DMS53 treated with DMSO at 0.1 percent for 48 hours (cell line): ENCODE data around the gene GASK1B.
A peak's percentile ranks its signal among the peaks of the same experiment; 100 is the strongest.

ENCODE experiments used
- DNase-seq: peaks from one replicate; lab custom pipeline; 2025; ENCODE audit not compliant: unreplicated experiment; lab: John Stamatoyannopoulos, UW

The GASK1B gene

DNA sequence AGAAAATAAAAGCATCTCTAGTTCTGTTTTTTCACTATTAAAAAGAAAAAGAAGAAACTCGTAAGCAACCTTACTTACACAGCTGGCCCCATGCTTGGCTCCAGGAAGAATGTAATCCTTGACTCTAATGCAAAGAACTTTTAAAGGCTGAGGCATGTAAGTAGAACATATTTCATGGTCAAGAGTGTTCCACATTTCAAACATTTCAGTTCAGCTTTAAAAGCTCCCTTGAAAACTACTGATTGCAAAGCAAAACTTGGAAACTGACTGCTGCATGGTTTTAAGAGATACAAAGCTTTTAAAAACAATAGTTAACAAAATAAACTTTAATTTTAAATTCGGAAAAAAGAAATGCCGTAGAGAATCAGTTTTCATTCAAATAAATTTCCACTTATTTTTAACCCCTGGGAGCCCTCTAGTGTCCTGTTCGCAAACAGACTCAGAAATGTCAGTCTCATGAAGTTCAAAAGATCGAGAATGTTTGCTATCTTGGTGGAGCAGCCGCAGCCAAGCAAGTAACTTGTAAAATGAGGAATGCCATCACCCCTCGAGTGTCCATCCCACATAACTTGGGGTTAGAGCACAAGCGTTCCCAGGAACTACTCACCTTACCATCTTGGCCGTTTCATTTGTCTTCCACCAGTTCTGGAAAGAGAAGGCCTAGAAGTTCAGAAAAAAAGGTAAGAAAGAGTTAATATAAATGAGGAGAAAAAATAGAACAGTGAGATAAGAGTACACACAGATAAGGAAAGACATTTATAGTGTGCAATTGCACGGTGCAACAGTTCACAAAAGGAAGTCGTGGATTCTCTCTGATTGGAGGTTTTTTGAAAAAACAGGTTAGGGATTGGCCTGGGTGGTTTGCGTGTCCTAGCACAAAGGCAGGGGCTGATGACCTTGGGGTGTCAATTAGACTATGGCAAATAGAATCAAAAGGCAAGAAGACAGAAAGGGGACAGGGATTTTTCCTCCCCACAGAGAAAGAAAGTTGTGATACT is at the start of gene GASK1B:
Gene GASK1B, minus strand, starts transcription at position 765 of the 998 bp plus-strand sequence. CDS start 1,650 bp downstream, outside the sequence.
- peak; percentile 33 for DNase-seq

DNA sequence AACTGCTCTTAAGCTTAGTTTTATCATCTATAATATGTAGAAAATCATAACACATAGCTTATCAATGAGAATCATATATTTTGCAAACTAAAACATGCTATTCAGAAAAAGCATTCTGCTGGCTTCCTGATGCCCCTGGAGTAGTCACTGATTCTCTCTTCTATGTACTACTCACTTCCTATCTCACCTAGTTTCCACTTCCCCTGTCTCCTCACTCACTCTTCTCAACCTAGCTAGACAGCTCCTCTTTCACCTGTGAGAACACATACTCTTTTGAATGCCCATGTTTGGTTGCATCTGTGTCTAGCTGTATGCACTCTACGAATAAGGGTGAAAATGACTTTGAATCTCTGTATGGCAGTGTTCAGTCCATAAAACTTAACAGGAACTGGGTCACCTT is 46.8 kb upstream of the GASK1B start:
- DNase-seq = no peak

- no peak for DNase-seq
These were observed 44.9 kb upstream of the GASK1B start for GRCh38 chr4:158217763-158218162.

DNA sequence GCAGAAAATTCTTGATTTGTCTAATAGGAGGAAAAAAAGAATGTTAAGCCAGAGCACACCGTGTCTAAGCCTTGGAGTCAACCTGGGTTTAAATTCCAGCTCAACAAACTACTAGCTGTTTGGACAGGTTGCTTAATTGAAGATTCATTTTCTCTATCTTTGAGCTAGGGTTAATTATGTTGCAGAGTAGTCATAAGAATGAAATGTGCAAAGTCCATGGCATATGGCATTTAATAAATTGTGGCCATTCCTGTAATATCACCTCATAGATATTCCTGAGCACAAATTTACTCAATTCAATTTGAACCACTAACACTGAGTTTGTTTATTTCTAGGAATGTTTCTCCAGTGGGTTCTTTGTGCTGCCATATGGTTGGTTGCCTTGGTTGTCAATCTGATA is 42.0 kb upstream of the GASK1B start:
- DNase-seq = no peak

GRCh38 chr4:158213466-158213865 is 40.6 kb upstream of the GASK1B start:
- no peak for DNase-seq

DNA sequence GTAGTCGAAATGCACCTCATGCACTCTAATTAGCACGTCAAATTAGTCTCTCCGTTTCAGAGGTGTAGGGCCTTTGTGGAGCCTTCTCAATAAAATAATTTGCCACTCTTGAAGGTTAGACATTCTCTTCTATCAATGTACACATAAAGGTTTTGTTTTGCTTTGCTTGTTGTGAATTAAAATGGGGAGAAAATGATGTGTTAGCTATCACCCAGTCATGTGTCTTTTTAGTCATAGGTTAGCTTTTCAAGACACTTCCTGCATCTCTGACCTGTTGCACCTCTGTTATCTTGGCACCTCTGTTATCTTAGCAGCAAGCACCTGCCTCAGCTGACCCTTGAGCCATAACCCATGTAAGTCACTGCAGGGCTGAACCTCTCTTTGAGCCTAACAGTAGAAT is 38.4 kb upstream of the GASK1B start:
- no peak for DNase-seq

- peak; percentile 83 for DNase-seq
These were observed 37.3 kb upstream of the GASK1B start, which contains the start of gene TMEM144 for GRCh38 chr4:158209825-158210807. TMEM144 (plus strand) TSS chr4:158210486; CDS start chr4:158212668, 2,182 bp downstream.

DNA sequence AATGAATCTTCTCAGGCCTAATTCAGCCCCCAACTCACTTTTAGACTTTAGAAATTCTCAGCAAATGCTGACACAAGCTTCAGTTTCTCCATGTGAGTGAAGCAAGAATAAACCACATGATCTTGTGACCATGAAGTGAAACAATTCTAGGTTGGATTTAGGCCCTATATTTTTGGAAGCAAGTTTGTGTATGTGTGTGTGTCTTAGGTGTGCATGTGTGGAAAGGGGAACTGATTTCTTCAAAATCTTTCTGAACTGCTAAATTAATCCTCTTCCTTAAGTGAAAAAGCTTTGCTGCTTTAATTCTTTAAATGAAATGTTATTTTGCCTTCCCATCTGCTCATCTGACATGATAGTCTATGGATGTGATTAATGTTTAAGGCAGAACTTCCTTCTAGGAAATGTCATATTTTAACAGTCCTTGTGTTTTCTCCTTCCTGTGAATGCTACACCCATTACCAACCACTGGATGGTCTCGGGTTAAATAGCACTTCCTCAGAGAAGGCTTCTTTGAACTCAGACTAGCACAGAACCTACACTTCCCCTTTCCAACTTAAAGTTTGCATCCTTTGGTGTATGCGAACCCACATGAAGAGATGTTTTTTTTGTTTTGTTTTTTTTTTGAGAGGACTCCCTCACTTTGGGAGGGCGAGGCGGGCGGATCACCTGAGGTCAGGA is 36.3 kb upstream of the GASK1B start:
- no peak for DNase-seq

DNA sequence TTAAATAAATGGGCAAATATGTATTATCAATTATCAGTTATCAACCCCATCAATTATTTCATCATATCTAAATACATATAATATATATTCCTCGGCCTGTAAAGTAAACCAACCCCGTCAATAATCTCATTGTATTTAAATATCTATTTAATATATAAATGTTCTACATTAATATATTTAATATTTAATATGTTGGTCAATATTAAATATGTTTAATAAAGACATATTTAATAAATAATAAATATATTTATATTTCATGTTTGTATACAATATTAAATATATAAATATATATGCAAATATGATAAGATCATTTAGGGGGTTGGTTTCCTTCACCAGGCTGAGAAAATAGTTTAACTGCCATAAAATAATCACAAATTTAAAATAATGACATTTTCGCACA is 31.1 kb upstream of the GASK1B start:
- no peak for DNase-seq

DNA sequence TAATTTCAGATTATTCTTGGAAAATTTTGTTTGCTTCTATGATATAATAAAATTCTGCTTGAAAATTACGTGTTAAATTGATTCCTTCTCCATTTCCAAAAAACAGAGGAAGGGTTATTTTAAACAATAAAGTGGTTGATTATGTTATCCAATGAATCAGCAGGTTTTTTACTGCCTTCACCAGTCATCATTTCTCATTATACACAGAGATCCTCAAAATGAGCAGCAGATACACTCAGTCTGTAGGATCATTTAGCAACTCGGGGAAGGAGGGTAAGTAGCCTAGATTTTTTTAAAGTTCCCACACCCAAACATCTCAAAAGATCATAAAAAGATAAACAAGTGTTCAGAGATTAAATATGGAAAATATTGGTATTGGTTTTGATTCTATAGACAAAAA is 30.6 kb upstream of the GASK1B start:
- DNase-seq = no peak

GRCh38 chr4:158202481-158202880 is 29.7 kb upstream of the GASK1B start:
- DNase-seq = no peak

DNA sequence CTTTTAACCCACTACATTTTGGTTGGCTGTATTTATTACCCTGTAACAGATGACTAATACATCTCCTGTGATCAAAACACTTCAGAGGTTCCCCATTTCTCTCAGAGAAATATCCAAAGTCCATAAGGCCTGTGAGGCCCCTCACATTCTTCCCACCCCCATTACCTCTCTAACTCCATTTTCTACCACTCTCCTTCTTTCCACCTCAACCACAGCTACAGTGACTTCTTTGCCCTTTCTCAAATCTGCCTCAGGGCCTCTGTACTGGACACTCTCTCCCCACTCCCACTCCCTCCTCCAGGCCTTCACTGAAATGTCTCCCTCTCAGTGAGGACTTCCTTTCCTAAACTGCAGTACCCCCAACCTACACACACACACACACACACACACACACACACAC is 29.1 kb upstream of the GASK1B start:
- DNase-seq = no peak

DNA sequence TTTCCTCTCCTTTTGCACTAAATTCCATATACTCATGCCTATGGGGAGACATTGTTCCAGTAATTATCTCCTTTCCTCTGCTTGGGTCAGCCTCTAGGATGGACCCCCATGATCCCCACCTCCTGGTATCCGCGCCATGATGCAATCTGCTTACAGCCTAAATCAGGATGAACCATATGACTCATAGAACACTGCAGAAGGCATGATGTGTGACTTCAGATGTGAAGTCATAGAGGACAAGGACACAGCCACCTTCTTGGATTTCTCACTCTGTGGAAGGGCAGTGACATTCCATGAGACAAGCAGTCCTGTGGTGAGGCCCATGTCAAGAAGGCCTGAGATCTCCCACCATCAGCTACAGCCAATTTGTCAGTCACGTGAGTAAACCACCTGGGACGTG is 28.5 kb upstream of the GASK1B start:
- no peak for DNase-seq

GRCh38 chr4:158200214-158200613 is 27.4 kb upstream of the GASK1B start:
- no peak for DNase-seq

DNA sequence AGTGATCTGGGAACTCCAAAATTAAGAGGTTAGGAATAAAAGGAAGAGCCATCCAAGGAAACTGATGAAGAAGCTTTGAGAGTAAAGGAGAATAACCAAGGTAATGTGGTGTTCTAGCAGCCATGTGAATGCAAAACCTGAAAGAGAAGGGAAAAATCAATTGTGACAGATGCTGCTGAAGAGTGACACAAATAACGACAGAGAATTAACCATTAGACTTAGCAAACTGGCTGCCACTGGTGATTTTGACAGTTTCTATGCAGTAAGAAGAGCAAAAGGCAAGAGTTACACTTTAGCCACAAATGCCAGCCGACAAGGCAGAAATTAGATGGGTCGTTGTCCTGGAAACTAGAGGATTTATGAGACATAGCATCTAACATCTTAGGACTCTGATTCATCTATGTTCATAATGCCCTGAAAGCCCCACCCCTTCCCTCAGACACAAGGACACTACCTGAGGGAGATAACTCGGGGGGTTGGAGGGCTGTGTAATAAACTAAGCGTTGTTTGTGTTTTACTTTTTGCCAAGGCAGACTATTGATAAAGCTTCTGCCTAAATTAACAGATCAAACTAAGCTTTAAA is 24.5 kb upstream of the GASK1B start:
- DNase-seq = no peak

GRCh38 chr4:158195297-158195696 is 22.5 kb upstream of the GASK1B start:
- no peak for DNase-seq

GRCh38 chr4:158193171-158193749 is 20.4 kb upstream of the GASK1B start:
- peak; percentile 12 for DNase-seq

DNA sequence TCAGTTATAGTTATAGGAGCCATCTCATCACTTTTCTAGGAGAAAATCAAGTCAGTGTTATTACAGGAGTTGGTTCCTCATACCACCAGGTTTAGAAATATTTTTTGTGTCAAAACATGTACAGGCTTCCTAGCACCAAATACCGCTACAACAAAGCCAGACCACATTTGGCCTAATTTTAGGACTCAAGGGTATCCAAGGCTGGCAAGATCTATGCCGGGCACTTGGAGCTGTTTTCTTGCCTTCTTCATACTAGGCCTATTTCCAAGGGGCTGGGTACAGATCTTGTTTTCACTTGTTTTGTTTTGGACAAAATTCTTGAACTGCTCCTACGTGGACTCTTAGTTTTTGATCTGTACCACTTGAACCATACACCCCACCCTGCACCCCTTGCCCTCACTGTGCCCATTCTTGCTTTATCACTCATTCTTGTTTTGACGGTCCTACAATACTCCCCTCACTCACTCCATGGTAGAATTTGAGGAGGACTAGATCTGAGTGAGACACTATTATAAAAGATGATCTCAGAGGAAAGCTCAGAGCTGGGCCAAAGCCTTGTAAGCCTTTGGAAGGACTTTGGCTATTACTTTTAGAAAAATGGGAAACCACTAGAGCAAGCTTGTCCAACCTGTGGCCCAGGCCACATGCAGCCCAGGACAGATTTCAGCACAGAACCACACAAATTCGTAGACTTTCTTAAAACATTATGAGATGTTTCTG is 19.8 kb upstream of the GASK1B start:
- no peak for DNase-seq

GRCh38 chr4:158190718-158191117 is 17.9 kb upstream of the GASK1B start:
- DNase-seq = no peak
